SK-N-MC (cell line): ENCODE data around the gene GHRH.
A peak's percentile ranks its signal among the peaks of the same experiment; 100 is the strongest.

Source experiments
- DNase-seq: peaks from one replicate; pipeline ENCODE4 v3.0.0-alpha.2; 2011; ENCODE audit warnings: low read depth, low spot score
- H3K27ac ChIP-seq: fragments of 200-600 bp; sonication (generic); 2 replicates; pipeline ENCODE4 v1.5.1; 2016; ENCODE audit warnings: mixed run types
- H3K36me3 ChIP-seq: fragments of 200-600 bp; sonication (generic); 2 replicates; pipeline ENCODE4 v1.6.1; 2017; ENCODE audit warnings: antibody characterized with exemption, low read length, mixed read lengths; ENCODE audit not compliant: insufficient read depth
- H3K4me3 ChIP-seq: fragments of 200-600 bp; sonication (generic); 2 replicates; pipeline ENCODE4 v1.5.1; 2016
- H3K9ac ChIP-seq: fragments of 200-600 bp; sonication (generic); 2 replicates; pipeline ENCODE4 v1.8.0; 2017; ENCODE audit warnings: mixed run types, mixed read lengths; ENCODE audit not compliant: insufficient read length
- H3K9me3 ChIP-seq: fragments of 200-600 bp; sonication (generic); 2 replicates; pipeline ENCODE4 v1.6.1; 2017; ENCODE audit warnings: low read depth, mild to moderate bottlenecking, antibody characterized with exemption, low read length, moderate library complexity, mixed read lengths
- EZH2 ChIP-seq: fragments of 200-600 bp; sonication (generic); IDR thresholded peaks from one replicate; pipeline ENCODE4 v1.6.1; 2017; ENCODE audit warnings: antibody characterized with exemption
- FOXP2 ChIP-seq: optimal IDR thresholded peaks from 2 replicates; pipeline ENCODE3; 2011; ENCODE audit warnings: mild to moderate bottlenecking, moderate library complexity; ENCODE audit not compliant: insufficient read depth; ENCODE audit errors: extremely low read length, control extremely low read depth
- POLR2AphosphoS5 ChIP-seq: IDR thresholded peaks from 2 replicates; pipeline ENCODE4 v1.6.1; 2012; ENCODE audit warnings: mild to moderate bottlenecking, low read depth, low read length, borderline replicate concordance

Gene GHRH

GRCh38 chr20:37231947-37232630, 29.5 kb downstream of the GHRH start:
- Histone ChIP-seq H3K27ac (no peak overlapping the region), H3K9ac (no peak overlapping the region), H3K4me3 (no peak overlapping the region), H3K36me3 (peaks cover 97% of the 10 kb centered on the region), H3K9me3 (no peaks in the 10 kb centered on the region)
- TF ChIP-seq EZH2 (no peak), POLR2AphosphoS5 (no peak), FOXP2 (no peak)
- no peak for DNase-seq

DNA sequence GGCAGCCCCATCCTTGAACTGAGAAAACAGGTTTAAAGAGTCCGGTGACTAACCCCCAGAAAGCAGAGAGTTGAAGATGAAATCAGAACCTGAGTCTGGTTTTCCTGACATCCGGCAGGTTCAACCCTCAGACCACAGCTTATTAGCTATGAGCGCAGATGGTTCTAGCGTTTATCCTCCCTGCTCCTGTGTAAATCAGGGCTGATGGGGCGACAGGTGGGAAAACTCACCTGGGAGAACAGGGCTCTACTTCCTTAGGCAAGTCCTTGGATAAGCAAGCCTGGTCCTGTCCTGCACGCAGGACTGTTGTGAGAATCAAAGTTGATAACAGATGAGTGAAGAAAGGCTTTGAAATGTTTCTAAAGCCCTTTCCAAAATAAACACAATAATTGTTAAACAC, 31.4 kb downstream of the GHRH start:
- TF ChIP-seq POLR2AphosphoS5 (no peak), FOXP2 (no peak), EZH2 (no peak)
- H3K4me3 ChIP-seq = no peak overlapping the region
- no peaks in the 10 kb centered on the region for H3K9me3 ChIP-seq
- no peak for DNase-seq
- no peak overlapping the region for H3K9ac ChIP-seq
- peaks cover 100% of the 10 kb centered on the region for H3K36me3 ChIP-seq
- H3K27ac ChIP-seq = no peak overlapping the region

DNA sequence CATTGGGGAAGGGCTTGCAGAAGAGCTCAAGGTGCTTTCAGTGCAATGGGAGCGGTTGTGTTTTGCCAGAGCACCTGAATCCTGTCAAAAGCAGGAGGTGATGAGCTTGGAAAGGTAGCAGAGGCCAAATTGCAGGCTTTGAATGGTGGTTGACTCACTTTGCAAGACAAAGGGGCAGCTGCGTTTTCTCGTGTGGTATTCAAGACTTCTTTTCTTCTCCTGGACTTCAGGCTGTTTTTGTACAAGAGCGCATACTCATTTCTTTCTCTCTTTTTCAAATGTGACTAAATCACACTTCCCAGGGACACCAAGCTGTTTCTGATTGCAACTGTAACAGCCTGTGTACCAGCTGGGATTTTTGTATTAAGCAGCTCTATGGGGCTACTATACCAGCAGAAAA, 32.3 kb downstream of the GHRH start:
- peaks cover 100% of the 10 kb centered on the region for H3K36me3 ChIP-seq
- no peaks in the 10 kb centered on the region for H3K9me3 ChIP-seq
- TF ChIP-seq EZH2 (no peak), FOXP2 (no peak), POLR2AphosphoS5 (no peak)
- no peak overlapping the region for H3K27ac ChIP-seq
- no peak for DNase-seq
- H3K4me3 ChIP-seq = no peak overlapping the region
- H3K9ac ChIP-seq = no peak overlapping the region

- no peaks in the 10 kb centered on the region for H3K9me3 ChIP-seq
- no peak overlapping the region for H3K4me3 ChIP-seq
- peaks cover 100% of the 10 kb centered on the region for H3K36me3 ChIP-seq
- no peak overlapping the region for H3K27ac ChIP-seq
- DNase-seq = no peak
- no peak overlapping the region for H3K9ac ChIP-seq
- TF ChIP-seq FOXP2 = no peak
- no peak for TF ChIP-seq POLR2AphosphoS5
- no peak for TF ChIP-seq EZH2
Measured at GRCh38 chr20:37228656-37229055, 33.0 kb downstream of the GHRH start.

DNA sequence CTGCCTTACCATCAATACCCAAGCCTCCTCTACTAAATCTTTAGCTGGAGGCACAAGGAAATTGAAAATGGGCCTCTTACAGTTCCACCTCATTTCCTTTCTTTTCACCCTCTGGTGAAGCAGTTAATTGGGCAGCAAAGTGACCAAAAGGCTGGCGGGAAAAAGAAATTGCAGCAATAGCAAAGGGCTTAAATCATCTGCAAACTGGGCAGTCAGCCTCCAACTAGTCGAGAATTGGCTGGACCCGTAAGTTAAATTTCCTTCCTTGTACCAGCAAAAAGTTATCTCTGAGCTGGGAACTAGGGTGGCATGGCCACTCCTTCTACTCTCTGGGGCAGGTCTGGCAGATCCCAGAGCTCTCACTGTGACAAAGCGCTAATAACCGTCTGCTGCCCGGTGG, 33.5 kb downstream of the GHRH start:
- Histone ChIP-seq H3K4me3 (no peak overlapping the region), H3K36me3 (peaks cover 100% of the 10 kb centered on the region), H3K27ac (no peak overlapping the region), H3K9me3 (no peaks in the 10 kb centered on the region), H3K9ac (no peak overlapping the region)
- no peak for DNase-seq
- TF ChIP-seq EZH2 = no peak
- TF ChIP-seq FOXP2 = no peak
- TF ChIP-seq POLR2AphosphoS5 = no peak

DNA sequence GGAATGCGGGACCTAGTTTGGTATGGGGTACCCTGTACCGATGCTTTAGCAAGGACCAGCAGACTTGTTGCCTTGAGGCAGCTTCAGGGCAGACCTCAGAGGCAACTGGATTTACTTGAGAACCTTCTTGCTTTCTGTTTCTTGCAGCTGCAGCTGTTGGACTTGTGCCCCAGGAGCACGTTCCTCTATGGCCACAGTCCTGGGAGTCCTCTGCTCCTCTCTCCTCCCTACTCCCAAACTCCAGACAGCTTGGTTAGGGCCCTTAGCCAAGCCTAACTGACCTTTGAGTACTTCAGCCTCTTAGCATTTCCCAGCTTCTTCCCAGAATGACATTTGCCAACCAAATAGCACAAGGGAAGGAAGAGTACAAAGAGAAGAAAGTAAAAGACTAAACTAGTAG, 34.7 kb downstream of the GHRH start:
- TF ChIP-seq EZH2 (no peak), FOXP2 (no peak), POLR2AphosphoS5 (no peak)
- H3K36me3 ChIP-seq = peaks cover 96% of the 10 kb centered on the region
- DNase-seq = no peak
- no peak overlapping the region for H3K4me3 ChIP-seq
- no peak overlapping the region for H3K9ac ChIP-seq
- H3K27ac ChIP-seq = no peak overlapping the region
- no peaks in the 10 kb centered on the region for H3K9me3 ChIP-seq

- Histone ChIP-seq H3K27ac (no peak overlapping the region), H3K9ac (no peak overlapping the region), H3K4me3 (no peak overlapping the region), H3K9me3 (no peaks in the 10 kb centered on the region), H3K36me3 (peaks cover 78% of the 10 kb centered on the region)
- TF ChIP-seq POLR2AphosphoS5 = no peak
- TF ChIP-seq EZH2 = no peak
- TF ChIP-seq FOXP2 = no peak
- no peak for DNase-seq
Measured at GRCh38 chr20:37225146-37225545, 36.5 kb downstream of the GHRH start.

DNA sequence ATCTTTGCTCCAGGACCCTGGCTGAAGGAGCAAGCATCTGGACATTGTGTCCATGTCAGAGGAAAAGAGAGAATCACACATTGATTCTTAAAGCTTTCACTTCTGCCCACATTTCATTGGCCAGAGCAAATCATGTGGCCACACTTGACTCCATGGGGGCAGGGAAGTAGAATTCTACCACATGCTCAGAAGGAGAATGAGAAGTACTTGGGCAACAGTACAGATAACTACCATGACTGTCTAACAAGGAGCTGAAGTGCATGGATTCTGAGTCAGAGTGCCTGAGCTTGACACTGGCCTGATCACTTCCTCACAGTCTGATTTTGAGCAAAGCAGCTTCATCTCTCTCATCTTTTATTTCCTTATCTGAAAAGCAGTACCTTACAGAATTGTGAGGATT, 38.6 kb downstream of the GHRH start:
- Histone ChIP-seq H3K4me3 (no peak overlapping the region), H3K27ac (0 out of 2 replicates have a peak overlapping the region, but pooled peaks have one; percentile 34), H3K36me3 (peaks cover 70% of the 10 kb centered on the region), H3K9ac (no peak overlapping the region), H3K9me3 (no peaks in the 10 kb centered on the region)
- no peak for DNase-seq
- TF ChIP-seq EZH2 (no peak), POLR2AphosphoS5 (no peak), FOXP2 (no peak)

- Histone ChIP-seq H3K9ac (no peak overlapping the region), H3K9me3 (no peaks in the 10 kb centered on the region), H3K27ac (no peak overlapping the region), H3K36me3 (peaks cover 68% of the 10 kb centered on the region), H3K4me3 (no peak overlapping the region)
- TF ChIP-seq FOXP2 = no peak
- no peak for TF ChIP-seq POLR2AphosphoS5
- no peak for TF ChIP-seq EZH2
- DNase-seq = no peak
Measured at GRCh38 chr20:37222086-37222485, 39.5 kb downstream of the GHRH start.
